Measurements from ENCODE around the gene TFCP2. TPM values are rescaled to one million over a fixed set of nuclear protein-coding genes. Genes with fewer than 3 reads are reported as not detected.

Gene TFCP2
- total and polyA plus RNA-seq, 8 donors, result 24.1 to 57.6 (median 53.3) TPM

DNA sequence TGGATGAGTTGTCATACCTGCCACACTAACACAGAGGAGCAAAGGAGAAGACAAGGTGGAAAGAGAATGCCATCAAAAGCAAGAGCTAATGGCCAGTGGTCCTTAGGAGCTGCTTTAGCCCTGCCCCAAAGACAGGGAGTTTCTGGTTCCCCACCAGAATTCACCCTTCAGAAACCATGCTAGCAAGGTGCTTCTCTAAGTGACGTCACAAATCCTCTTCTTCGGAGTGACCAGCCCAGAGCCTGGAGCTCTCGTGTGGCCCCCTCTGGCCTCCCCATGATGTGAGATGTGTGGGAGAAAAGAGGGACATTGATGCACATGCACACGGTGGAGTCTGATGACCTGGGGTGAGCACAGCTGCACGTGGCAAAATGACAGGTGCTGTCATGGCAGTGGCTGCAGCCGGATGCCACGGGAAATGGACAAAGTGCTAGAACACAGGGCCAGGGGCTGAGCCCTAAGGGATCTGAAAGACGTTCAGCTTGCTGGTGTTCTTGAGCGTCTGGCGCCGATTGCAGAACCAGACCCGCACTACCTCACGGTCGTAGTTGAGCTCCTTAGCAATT lies 16.9 kb upstream of the TFCP2 start:
- H3K27ac ChIP-seq, result no peak overlapping the region
- no peak overlapping the region for H3K4me3 ChIP-seq
- TF ChIP-seq, protein P1, sequence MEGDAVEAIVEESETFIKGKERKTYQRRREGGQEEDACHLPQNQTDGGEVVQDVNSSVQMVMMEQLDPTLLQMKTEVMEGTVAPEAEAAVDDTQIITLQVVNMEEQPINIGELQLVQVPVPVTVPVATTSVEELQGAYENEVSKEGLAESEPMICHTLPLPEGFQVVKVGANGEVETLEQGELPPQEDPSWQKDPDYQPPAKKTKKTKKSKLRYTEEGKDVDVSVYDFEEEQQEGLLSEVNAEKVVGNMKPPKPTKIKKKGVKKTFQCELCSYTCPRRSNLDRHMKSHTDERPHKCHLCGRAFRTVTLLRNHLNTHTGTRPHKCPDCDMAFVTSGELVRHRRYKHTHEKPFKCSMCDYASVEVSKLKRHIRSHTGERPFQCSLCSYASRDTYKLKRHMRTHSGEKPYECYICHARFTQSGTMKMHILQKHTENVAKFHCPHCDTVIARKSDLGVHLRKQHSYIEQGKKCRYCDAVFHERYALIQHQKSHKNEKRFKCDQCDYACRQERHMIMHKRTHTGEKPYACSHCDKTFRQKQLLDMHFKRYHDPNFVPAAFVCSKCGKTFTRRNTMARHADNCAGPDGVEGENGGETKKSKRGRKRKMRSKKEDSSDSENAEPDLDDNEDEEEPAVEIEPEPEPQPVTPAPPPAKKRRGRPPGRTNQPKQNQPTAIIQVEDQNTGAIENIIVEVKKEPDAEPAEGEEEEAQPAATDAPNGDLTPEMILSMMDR (IDR thresholded peaks at IDR 0.05), result no peak
- H3K4me1 ChIP-seq, result no peaks in the 10 kb centered on the region
- no peaks in the 10 kb centered on the region for H3K27me3 ChIP-seq
- H3K9me3 ChIP-seq, result no peaks in the 10 kb centered on the region
- ATAC-seq (no peak), DNase-seq (no peak)
- H3K36me3 ChIP-seq, result peaks cover 0 to 22% of the 10 kb centered on the region in 2 donors
- intact Hi-C loops (cut with DNase I), result no loop called here

DNA sequence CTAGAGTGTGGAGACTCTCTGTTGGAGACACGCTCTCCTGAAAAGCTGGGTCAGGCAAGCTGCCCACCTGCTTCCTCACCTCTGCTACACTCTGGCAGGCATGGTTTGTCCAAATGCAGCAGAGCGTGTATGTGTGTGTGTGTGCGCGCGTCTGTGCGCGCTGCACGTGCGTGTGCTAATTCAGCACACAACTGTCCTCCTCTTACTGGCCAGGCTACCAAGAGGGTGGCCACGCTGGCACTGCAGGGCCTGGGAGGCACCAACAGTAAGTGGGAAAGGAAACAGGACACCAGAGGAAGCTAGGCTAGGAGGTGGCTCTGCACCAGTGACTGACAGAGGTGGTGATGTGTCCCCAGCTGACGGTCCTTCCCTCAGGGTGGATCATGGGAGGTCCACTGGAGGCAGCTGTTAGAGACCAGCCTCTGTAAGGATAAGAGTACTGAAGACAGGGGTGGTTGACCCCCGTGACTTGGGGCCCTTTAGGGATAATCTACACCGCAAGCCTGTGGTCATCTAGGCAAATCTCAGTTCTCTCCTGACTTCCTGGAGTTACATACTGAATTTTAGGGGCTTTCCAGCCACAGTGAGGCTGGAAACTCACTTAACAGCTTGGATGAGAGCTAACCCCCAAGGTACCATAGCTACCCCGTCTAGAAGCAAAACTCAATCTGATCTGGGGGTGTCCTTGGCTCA lies 15.6 kb upstream of the TFCP2 start:
- Histone ChIP-seq H3K36me3 (peaks cover 0 to 22% of the 10 kb centered on the region in 2 donors), H3K4me1 (no peaks in the 10 kb centered on the region), H3K27me3 (no peaks in the 10 kb centered on the region), H3K9me3 (no peaks in the 10 kb centered on the region), H3K27ac (no peak overlapping the region), H3K4me3 (no peak overlapping the region)
- TF ChIP-seq, protein P1 (IDR thresholded peaks at IDR 0.05), result no peak
- no peak for DNase-seq
- no peak for ATAC-seq
- intact Hi-C loops (cut with DNase I), result no loop called here

DNA sequence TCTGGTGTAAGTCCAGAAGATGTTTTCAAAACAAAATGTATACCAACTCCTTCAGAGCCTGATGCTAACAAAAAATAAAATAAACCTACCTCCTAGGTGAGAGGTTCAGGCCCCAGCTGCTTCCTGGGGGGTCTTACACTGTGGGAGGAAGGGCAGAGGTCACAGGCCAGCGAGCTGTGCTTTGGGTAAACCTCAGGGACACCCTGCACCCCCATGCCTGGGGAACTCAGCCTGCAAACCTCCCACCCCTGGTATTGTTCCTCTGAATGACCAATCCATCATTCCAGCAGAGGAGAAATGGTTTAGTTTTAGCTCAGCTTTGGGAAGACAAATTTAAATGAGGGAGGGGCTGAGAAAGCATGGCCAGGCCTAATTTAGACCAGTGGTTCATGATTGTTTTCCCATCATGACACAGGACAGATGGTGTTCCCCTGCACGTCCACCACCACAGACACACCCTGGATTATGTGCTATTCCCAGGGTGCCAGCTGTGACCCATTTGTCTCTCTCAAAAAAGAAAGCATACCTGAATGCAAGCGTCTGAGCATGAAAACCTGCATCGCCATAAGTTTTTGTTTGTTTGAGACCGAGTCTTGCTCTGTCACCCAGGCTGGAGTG lies 14.5 kb upstream of the TFCP2 start:
- DNase-seq, result no peak
- peaks cover 0 to 22% of the 10 kb centered on the region in 2 donors for H3K36me3 ChIP-seq
- H3K4me1 ChIP-seq, result no peaks in the 10 kb centered on the region
- no peak overlapping the region for H3K4me3 ChIP-seq
- H3K27me3 ChIP-seq, result no peaks in the 10 kb centered on the region
- H3K27ac ChIP-seq, result no peak overlapping the region
- H3K9me3 ChIP-seq, result no peaks in the 10 kb centered on the region
- TF ChIP-seq, protein P1 (IDR thresholded peaks at IDR 0.05), result no peak
- intact Hi-C loops (cut with DNase I), result no loop called here
- ATAC-seq, result no peak

DNA sequence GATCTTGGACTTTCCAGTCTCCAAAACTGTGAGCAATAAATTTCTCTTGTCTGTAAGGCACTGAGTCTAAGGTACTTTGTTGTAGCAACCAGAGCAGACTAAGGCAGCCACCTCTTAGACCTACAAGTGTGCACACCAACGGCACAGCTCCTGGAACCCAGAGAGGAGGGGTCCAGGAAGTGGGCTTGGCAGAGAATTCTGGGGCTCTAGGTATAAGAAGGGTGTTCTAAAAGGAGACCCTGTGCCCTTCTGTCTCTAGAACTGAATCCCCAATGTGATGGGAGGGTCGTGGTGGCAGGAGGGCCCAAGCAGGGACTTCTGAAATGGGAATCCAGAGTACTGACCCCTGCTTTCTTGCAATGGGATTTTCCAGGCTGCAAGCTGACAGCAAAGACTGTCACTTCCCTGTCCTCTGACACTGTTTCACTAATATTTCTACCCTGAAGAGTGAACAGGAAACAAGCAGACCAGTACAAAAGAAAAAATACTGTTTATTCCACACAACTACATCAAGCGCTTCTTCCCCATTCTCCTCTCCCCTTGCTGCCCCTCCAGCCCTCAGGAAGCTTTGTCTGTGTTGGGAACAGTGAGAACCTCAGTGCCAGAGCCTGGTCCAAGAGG lies 13.6 kb upstream of the TFCP2 start:
- intact Hi-C loops (cut with DNase I), result no loop called here
- H3K27ac ChIP-seq, result no peak overlapping the region
- DNase-seq (no peak), ATAC-seq (no peak)
- no peaks in the 10 kb centered on the region for H3K4me1 ChIP-seq
- H3K9me3 ChIP-seq, result no peaks in the 10 kb centered on the region
- H3K27me3 ChIP-seq, result no peaks in the 10 kb centered on the region
- TF ChIP-seq, protein P1 (IDR thresholded peaks at IDR 0.05), result no peak
- H3K36me3 ChIP-seq, result peaks cover 0 to 22% of the 10 kb centered on the region in 2 donors
- H3K4me3 ChIP-seq, result no peak overlapping the region

DNA sequence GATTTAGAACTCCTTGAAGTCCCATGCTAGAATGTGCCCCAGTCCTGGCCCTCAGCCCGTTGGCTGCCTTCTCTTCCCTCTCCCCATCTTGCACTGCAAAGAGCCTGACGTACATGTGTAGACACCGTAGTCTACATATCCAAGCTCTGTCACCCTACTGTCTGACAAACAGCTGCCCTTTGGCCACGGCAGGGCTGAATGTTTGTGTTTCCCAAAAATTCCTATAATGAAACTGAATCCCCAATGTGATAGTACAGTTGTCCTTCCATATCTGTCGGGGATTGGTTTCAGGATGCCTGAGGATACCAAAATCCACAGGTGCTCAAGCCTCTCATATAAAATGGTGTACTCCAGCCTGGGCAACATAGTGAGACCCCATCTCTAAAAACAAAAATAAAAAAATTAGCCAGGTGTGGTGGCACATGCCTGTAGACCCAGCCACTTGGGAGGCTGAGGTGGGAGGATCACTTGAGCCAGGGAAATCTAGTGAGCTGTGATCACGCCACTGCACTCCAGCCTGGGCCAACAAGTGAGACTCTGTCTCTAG lies 12.3 kb upstream of the TFCP2 start:
- no peaks in the 10 kb centered on the region for H3K27me3 ChIP-seq
- H3K4me1 ChIP-seq, result no peaks in the 10 kb centered on the region
- H3K36me3 ChIP-seq, result peaks cover 0 to 9% of the 10 kb centered on the region in 2 donors
- H3K27ac ChIP-seq, result no peak overlapping the region
- intact Hi-C loops (cut with DNase I), result no loop called here
- no peak for DNase-seq
- no peaks in the 10 kb centered on the region for H3K9me3 ChIP-seq
- TF ChIP-seq, protein P1 (IDR thresholded peaks at IDR 0.05), result no peak
- H3K4me3 ChIP-seq, result no peak overlapping the region
- no peak for ATAC-seq
